ENCODE results near the gene SMURF1.
A peak's percentile ranks its signal among the peaks of the same experiment; 100 is the strongest.

Gene SMURF1

DNA sequence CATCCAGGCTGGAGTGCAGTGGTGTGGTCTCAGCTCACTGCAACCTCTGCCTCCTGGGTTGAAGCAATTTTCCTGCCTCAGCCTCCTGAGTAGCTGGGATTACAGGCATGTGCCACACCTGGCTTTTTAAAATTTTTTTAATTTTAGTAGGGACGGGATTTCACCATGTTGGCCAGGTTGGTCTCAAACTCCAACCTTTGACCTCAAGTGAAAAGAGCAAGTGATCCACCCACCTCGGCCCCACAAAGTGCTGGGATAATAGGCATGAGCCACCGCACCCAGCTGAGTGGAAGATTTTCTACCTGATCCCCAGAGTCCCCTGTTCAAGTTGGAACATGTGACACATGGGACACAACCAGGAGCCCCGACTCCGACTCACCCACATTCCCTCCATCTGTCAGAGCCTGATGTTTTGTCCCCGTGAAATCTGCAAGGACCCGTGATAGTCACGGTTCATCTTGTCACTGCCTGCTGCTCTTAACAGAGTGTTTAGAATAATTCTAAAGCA is 104.5 kb downstream of the SMURF1 start:
- TF ChIP-seq, protein P1, sequence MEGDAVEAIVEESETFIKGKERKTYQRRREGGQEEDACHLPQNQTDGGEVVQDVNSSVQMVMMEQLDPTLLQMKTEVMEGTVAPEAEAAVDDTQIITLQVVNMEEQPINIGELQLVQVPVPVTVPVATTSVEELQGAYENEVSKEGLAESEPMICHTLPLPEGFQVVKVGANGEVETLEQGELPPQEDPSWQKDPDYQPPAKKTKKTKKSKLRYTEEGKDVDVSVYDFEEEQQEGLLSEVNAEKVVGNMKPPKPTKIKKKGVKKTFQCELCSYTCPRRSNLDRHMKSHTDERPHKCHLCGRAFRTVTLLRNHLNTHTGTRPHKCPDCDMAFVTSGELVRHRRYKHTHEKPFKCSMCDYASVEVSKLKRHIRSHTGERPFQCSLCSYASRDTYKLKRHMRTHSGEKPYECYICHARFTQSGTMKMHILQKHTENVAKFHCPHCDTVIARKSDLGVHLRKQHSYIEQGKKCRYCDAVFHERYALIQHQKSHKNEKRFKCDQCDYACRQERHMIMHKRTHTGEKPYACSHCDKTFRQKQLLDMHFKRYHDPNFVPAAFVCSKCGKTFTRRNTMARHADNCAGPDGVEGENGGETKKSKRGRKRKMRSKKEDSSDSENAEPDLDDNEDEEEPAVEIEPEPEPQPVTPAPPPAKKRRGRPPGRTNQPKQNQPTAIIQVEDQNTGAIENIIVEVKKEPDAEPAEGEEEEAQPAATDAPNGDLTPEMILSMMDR (IDR thresholded peaks at IDR 0.05; ENCODE audit: low read depth, low read length): no peak
- DNase-seq (ENCODE audit: extremely low read depth, low read depth): no peak

DNA sequence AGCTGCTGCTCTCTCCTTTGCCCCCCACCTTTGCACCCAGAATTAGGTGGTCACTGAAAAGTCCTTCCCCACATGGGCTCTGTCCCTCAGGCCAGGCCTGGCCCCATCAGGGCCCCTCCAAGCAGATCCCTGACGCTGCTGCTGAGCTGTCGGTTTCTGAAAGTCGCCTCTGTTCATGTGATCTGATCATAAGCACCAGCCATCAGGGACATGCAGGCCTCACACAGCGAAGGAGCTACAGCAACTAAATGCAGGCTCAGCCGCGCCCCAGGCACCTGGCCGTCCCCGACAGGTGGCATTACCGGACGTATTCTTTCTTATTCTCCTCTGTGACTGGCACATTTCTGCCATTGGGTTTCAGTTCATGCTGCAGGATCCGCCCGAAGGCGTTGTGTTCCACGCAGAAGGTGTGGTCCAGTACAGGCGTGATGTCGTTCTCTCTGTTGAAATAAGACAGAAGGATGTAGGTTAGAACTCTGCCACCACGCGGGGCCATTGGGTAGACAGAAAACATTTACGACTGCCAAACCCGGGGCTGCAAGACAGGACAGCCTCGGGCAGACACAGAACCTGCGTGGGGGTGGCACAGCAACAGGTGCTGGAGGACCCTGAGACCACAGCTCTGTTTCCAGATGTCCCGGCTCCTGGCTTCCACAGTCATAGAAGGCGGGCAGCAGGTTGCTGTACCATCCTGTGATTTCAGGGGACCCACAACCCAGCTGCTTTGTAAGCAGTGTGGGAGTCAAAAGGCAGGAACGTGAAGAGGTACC is 105.6 kb downstream of the SMURF1 start:
- no peak for DNase-seq (ENCODE audit: extremely low read depth, low read depth)
- TF ChIP-seq, protein P1 (IDR thresholded peaks at IDR 0.05; ENCODE audit: low read depth, low read length): no peak

DNA sequence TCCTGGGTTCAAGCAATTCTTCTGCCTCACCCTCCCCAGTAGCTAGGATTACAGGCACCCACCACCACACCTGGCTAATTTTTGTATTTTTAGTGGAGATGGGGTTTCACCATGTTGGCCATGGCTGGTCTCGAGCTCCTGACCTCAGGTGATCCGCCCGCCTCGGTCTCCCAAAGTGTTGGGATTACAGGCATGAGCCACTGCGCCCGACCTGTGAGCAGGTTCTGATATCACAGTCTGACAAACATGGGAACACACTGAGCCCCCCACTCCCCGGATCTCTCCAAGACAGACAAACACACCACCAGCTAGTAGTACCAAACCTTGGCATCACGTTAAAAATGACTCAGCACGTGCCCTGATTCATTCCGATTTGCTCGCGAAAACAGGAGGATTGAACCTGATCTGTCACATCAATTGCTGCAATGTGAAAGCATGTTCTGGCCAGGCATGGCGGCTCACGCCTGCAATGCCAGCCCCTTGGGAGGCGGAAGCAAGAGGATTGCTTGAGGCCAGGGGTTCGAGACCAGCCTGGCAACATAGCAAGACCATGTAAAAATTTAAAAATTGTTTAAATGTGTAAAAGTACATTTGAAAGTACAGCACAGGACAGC is 106.5 kb downstream of the SMURF1 start:
- DNase-seq (ENCODE audit: extremely low read depth, low read depth): no peak
- TF ChIP-seq, protein P1 (IDR thresholded peaks at IDR 0.05; ENCODE audit: low read depth, low read length): no peak

DNA sequence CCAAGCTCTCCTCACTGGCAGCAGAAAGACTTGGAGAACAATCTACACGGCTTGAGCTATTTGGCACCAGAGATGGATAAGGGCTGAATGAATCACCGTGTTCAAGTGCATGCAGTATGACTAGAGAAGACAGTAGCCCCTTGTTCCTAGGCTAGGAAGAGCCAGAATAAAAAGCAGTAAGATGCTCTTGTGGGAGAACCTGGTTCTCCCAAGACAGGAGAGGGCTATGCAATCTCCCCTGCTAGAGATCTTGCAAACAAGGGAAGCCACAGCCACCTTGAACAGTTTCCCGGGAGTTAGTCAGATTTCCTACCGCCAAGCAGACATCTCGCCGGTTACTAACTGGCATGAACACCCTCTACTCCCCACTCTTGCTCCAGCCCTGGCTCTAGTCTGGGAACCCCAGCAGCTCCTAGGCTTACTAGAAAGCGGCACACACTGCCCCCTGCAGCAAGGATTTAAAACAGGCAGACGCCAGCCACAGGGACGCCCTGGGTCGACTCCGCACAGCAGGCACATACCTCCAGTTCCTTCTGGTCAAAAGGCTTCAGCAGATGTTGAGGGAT is 107.3 kb downstream of the SMURF1 start:
- TF ChIP-seq, protein P1 (IDR thresholded peaks at IDR 0.05; ENCODE audit: low read depth, low read length): peak; percentile 41
- DNase-seq (ENCODE audit: extremely low read depth, low read depth): no peak

DNA sequence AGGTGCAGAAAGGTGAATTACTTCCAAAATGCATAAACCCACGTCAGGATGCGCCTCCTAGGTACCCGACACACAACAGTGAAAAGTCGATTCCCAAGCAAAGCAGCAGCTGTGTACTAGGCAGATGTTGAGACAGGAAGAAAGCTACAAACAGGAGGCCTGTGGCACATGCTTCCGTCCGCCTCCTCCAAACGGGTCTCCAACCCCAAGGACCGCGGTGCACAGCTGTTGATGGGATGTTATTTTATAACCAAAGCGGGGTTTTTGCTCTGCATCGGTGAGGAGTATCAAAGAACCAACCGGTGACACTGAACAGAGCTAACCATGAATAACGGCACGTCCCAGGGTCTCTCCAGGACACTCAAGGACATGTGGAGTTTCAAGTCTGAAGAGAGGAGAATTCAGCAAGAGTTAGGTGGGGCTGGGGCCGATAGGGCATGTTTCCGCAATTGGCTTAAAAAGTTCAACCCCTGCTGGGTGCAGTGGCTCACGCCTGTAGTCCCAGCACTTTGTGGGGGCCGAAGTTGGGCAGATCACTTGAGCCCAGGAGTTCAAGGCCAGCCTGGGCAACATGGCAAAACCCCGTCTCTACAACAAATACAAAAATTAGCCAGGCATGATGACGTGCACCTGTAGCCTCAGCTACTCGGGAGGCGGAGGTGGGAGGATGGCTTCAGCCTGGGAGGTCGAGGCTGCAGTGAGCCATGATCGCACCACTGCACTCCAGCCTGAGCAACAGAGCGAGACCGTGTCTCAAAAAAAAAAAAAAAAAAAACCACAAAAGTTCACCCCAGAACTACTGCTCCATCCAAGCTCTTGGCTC is 108.0 kb downstream of the SMURF1 start:
- TF ChIP-seq, protein P1 (IDR thresholded peaks at IDR 0.05; ENCODE audit: low read depth, low read length): no peak
- DNase-seq (ENCODE audit: extremely low read depth, low read depth): no peak

DNA sequence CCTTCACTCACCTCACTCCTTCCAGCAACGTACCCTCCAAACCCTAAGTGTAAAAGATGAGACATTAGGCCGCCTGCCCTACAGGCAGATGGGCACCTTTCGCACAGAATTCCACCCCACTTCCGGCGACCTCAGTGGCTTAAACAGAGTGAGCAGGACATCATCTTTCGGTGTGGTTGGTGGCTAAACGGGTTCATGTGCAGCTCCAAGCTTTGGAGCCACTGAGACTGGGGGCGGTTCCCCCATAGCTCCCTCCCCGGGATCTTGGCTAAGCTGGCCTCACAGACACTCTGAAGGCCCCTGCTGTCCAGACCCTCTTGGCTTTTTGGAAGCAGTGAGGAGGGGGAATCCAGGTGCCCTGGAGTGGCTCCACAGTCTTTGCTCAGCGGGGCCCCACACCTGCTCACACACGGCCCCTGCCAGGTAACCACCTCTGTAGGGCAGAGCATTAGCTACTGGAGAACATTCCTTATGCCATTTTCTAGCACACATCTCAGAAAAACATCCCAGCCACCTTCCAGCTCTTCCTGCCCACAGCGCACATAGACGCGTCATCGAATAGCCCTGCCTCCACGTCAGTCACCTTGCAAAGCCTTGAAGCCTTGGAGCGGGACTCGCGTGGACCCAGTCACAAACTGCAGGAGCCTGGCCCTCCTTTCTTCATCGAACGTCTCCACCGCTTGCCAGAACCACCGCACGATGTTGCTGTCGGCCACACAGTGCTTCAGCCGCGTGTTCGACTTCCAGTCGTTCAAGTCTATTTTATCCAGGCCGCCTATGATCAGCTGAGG is 108.8 kb downstream of the SMURF1 start:
- TF ChIP-seq, protein P1 (IDR thresholded peaks at IDR 0.05; ENCODE audit: low read depth, low read length): no peak
- DNase-seq (ENCODE audit: extremely low read depth, low read depth): no peak
